Activated naive CD8-positive, alpha-beta T cell treated with anti-CD3 and anti-CD28 coated beads, Interleukin-2, amount 50 U/mL, for 24 hours (primary cell): Measurements from ENCODE around the gene KRTAP12-3.
A peak's percentile ranks its signal among the peaks of the same experiment; 100 is the strongest.
"Not testable (repeated sequence)": the region's sequence is repeated elsewhere in the genome, so short reads cannot be mapped to it uniquely, and the experiment has no call there.

Source experiments
- ATAC-seq: fragments of 150-1000 bp; cut with Tn5 transposase; one replicate; pipeline ENCODE4 v1.10.0; 2021
- DNase-seq: peaks from one replicate; pipeline ENCODE4 v3.0.0; 2021
- H3K27ac Mint-ChIP-seq: one replicate; pipeline ENCODE4 v1.8.0; 2021; ENCODE audit warnings: mild to moderate bottlenecking, mixed read lengths
- H3K27me3 Mint-ChIP-seq: one replicate; pipeline ENCODE4 v1.8.0; 2021; ENCODE audit warnings: mixed read lengths
- H3K36me3 Mint-ChIP-seq: one replicate; pipeline ENCODE4 v1.8.0; 2021; ENCODE audit warnings: low read depth, mixed read lengths
- H3K4me1 Mint-ChIP-seq: one replicate; pipeline ENCODE4 v1.8.0; 2021; ENCODE audit warnings: mixed read lengths
- H3K4me3 Mint-ChIP-seq: one replicate; pipeline ENCODE4 v1.8.0; 2021; ENCODE audit warnings: mild to moderate bottlenecking, moderate library complexity, mixed read lengths
- H3K9me3 Mint-ChIP-seq: one replicate; pipeline ENCODE4 v1.8.0; 2021; ENCODE audit warnings: mixed read lengths

The KRTAP12-3 gene

DNA sequence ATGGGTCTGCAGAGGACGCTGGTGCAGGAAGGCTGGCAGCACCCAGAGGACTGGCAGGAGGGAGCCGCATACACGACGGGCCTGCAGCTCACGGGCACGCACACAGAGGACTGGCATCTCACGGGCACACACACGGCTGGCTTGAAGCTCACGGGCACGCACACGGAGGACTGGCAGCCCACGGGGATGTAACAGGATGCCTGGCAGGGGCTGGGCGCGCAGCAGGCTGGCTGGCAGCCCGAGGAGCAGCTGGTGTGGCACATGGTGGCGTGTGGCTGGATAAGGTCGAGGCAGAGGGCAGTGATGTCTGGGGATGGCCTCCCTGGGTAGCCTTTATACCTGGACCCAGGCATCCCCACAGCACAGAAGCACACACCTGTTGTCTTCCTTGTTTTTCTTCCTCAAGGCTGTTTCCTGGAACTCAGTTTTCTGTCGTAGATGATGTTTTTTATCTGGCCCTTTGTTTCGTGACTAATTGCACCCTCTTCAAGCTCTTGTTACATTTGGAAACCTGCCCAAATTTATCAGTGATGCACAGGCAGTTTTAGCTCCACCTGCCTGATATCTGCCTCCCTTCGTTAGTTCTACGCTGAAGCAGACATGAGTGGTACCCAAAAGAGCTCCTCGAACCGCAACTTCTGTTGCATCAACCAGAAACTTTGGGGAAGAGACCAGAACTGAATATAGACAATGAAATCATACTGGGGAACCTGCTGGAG, 24.3 kb downstream of the KRTAP12-3 start, which contains the start of gene KRTAP12-1:
KRTAP12-1 (minus strand) TSS at position 303 of the 719 bp plus-strand sequence; CDS start at position 263, 40 bp downstream.
- DNase-seq (no peak), ATAC-seq (no peak)
- Mint-ChIP-seq H3K36me3 (no peaks in the 10 kb centered on the region), H3K27me3 (peaks cover 1% of the 10 kb centered on the region), H3K4me3 (no peak within 1 kb of the TSS), H3K9me3 (no peaks in the 10 kb centered on the region), H3K4me1 (peaks cover 8% of the 10 kb centered on the region), H3K27ac (no peak within 1 kb of the TSS)

DNA sequence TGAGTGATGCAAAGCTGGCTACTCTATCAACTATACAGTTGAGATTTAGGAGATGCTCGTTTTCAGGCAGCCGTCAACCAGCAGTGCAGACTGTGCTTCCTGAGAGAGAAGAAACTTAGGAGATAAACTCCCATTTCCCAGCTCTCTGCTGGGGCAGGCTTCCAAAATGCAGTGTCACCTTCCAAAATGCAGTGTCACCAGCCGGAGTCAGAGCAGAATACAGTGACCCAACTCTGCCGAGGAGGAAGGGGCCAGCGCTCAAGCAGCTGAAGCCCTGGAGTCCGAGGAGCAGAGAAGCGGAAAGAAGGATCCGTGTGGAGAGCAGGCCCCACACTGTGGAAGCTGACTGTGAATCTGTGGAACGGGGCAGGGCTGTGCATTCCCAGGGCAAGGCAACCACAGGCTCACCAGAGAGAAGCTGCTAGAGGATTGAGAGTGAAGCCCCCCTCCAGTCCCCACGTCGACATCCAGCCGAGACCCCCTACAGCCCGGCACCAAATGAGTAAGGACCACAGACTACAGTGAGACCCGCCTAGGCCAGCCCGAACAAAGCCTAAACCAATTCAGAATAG, 24.9 kb downstream of the KRTAP12-3 start:
- DNase-seq (no peak), ATAC-seq (no peak)
- peaks cover 8% of the 10 kb centered on the region for H3K4me1 Mint-ChIP-seq
- H3K27me3 Mint-ChIP-seq = peaks cover 1% of the 10 kb centered on the region
- H3K4me3 Mint-ChIP-seq = no peak overlapping the region
- H3K9me3 Mint-ChIP-seq = no peaks in the 10 kb centered on the region
- H3K36me3 Mint-ChIP-seq = no peaks in the 10 kb centered on the region
- H3K27ac Mint-ChIP-seq = no peak overlapping the region

DNA sequence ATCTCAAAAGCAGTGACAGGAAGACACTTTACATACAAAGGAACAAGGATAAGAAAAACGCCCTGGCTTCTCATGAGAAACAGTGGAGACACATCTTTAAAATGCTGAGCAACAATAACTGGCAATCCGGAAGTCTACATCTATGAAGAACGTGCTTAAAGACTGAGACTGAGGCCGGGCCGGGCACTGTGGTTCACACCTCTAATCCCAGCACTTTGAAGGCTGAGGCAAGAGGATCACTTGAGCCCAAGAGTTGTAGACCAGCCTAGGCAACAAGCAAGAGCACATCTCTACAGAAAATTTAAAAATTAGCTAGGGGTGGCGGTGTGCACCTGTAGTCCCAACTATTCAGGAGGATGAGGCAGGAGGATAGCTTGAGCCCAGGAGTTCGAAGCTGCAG, 26.3 kb downstream of the KRTAP12-3 start:
- H3K4me1 Mint-ChIP-seq = peaks cover 8% of the 10 kb centered on the region
- DNase-seq = no peak
- no peaks in the 10 kb centered on the region for H3K36me3 Mint-ChIP-seq
- H3K27me3 Mint-ChIP-seq = peaks cover 1% of the 10 kb centered on the region
- no peak overlapping the region for H3K27ac Mint-ChIP-seq
- no peak for ATAC-seq
- no peak overlapping the region for H3K4me3 Mint-ChIP-seq
- no peaks in the 10 kb centered on the region for H3K9me3 Mint-ChIP-seq

DNA sequence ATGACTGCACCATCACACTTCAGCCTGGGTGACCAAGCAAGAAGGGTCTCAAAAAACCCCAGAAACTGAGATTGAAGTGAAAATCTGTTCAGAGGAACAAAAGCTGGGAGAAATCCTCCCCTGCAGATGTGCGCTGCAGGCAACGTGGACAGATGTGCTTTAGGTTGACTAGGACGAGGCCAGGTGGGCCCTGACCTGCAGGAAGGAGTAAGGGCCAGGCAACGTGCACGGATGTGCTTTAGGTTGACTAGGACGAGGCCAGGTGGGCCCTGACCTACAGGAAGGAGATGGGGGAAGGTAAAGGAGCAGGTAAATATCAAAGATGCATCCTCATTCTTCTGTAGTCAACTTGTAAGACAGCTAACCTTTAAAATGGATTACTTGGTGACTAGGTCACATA, 26.8 kb downstream of the KRTAP12-3 start:
- peaks cover 8% of the 10 kb centered on the region for H3K4me1 Mint-ChIP-seq
- peaks cover 1% of the 10 kb centered on the region for H3K27me3 Mint-ChIP-seq
- H3K4me3 Mint-ChIP-seq = no peak overlapping the region
- no peaks in the 10 kb centered on the region for H3K9me3 Mint-ChIP-seq
- H3K36me3 Mint-ChIP-seq = no peaks in the 10 kb centered on the region
- DNase-seq (no peak), ATAC-seq (no peak)
- H3K27ac Mint-ChIP-seq = no peak overlapping the region

DNA sequence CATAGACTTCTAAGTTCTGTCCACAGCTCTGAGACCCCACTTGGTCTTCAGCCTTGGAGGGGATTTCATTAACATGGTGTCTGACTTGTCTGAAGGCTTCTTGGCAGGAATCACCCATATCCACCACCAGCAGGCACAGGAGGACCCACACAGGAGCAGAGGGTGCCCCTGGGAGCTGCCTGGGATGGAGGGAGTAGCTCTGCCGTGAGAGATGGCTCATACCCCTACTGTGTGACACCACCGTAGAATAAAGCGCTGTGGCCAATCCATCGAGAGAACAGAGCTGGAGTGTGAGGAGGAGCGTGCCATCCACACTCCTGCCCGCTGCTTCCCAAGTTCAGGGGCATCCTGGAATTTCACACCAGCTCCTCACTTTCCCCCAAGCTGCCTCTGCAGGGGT, 27.3 kb downstream of the KRTAP12-3 start:
- not testable (repeated sequence) for H3K36me3 Mint-ChIP-seq, H3K4me3 Mint-ChIP-seq, ATAC-seq, H3K4me1 Mint-ChIP-seq, DNase-seq, H3K27ac Mint-ChIP-seq, H3K9me3 Mint-ChIP-seq, H3K27me3 Mint-ChIP-seq

DNA sequence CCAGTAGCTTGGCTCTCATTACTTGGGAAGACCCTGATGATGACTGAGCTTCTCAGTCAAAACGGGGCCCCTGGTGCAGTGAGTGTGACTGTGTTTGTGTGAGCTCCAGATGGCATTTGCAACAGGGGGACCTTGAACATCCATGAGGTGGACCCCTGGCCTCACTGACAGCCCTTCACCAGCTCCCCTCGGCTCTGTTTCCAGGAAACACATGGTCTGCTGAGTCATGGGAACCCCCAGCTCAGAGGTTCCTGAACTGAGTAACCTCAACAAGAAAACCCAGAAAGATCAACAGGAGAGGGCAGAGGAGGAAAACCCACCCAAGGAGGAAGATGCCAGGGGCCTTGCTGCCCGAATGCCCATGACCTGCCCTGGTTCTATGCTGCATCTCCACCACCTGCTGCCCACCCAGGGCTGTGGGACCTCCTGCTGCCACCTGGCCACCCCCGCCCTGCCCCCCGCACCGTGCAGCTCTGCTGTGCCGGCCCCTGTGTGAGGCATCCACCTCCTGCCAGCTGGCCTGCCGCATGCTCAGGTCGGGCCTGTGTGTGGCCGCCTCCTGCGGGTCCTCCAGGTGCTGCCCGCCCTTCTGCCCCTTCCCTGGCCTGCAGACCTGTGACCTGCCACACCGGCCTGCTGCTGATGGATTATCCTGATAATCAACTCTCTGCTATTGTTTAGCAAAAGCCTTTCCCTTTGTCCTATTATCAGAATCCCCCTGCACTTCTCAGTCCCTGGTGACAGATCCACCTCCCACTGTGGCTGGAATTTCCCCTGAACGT, 28.5 kb downstream of the KRTAP12-3 start:
- Mint-ChIP-seq H3K27ac (no peak overlapping the region), H3K4me3 (no peak overlapping the region), H3K4me1 (peaks cover 9% of the 10 kb centered on the region), H3K36me3 (no peaks in the 10 kb centered on the region), H3K9me3 (no peaks in the 10 kb centered on the region), H3K27me3 (peaks cover 1% of the 10 kb centered on the region)
- DNase-seq = no peak
- ATAC-seq = peak; percentile 65

DNA sequence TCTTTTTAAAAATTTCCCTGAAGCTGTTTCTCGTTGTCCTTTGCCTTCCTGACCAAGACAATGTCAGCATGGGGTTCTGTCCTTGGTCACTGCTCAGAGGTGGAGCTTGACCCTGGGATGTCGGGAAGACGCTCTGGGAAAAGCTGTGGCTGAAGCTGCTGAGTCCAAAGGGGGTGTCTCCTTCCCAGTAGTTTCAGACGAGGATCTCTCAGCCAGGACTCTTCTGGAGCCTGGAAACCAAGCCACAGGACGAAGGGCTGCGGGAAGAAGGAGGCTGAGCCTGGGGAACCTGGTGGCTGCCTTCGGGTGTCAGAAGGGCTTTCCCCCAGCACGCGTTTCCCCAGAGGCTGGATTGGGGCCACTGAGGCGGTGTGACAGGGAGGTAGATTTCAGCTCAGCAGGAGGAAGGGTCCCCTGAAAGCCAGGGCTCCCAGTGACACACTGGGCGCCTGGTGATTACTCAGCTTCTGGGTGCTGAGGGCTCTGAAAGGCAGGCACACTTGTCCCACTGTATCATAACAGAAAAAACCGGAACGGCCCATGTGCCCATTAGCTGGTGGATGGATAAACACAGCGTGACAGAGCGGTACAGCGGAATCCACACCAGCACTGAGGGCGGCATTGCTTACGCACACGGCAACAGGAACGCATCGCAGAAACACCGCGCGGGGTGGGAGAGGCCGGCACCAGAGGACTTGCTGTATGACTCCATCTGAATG, 29.3 kb downstream of the KRTAP12-3 start:
- H3K36me3 Mint-ChIP-seq = no peaks in the 10 kb centered on the region
- peaks cover 1% of the 10 kb centered on the region for H3K27me3 Mint-ChIP-seq
- H3K9me3 Mint-ChIP-seq = no peaks in the 10 kb centered on the region
- no peak for DNase-seq
- H3K27ac Mint-ChIP-seq = no peak overlapping the region
- H3K4me1 Mint-ChIP-seq = peaks cover 17% of the 10 kb centered on the region
- no peak for ATAC-seq
- H3K4me3 Mint-ChIP-seq = no peak overlapping the region

DNA sequence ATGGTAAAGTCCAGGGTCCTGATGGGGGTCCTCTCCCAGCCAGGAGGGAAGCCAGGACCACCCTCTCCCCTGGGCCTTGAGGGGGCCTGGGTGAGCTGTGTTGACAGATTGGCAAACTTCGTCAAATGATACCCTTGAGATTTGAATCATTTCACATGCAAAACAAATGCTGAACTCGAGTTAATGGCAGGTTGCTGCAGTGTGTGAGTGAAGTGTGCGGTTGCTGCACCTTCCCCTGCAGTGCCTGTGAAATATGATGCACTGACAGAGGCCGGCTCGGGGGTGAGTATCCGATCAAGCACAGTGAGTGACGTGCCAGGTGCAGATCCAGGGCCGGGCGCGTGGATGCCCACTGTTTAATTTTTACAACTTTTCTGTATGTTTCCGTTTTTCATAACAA, 29.9 kb downstream of the KRTAP12-3 start:
- Mint-ChIP-seq H3K4me3 (no peak overlapping the region), H3K9me3 (peaks cover 2% of the 10 kb centered on the region), H3K27ac (no peak overlapping the region), H3K36me3 (no peaks in the 10 kb centered on the region), H3K4me1 (peaks cover 17% of the 10 kb centered on the region), H3K27me3 (peaks cover 1% of the 10 kb centered on the region)
- ATAC-seq (no peak), DNase-seq (no peak)

DNA sequence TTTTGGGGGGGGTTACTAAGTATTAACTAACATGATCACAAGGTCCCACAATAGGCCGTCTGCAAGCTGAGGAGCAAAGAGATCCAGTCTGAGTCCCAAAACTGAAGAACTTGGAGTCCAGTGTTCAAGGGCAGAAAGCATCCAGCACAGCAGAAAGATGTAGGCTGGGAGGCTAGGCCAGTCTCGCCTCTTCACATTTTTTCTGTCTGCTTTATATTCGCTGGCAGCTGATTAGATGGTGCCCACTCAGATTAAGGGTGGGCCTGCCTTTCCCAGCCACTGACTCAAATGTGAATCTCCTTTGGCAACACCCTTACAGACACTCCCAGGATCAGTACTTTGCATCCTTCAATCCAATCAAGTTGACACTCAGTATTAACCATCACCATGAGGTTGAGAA, 32.0 kb downstream of the KRTAP12-3 start:
- H3K27ac Mint-ChIP-seq, ATAC-seq, DNase-seq, H3K4me3 Mint-ChIP-seq, H3K27me3 Mint-ChIP-seq, H3K36me3 Mint-ChIP-seq: not testable (repeated sequence)
- peaks cover 20% of the 10 kb centered on the region for H3K4me1 Mint-ChIP-seq
- H3K9me3 Mint-ChIP-seq = peaks cover 11% of the 10 kb centered on the region

DNA sequence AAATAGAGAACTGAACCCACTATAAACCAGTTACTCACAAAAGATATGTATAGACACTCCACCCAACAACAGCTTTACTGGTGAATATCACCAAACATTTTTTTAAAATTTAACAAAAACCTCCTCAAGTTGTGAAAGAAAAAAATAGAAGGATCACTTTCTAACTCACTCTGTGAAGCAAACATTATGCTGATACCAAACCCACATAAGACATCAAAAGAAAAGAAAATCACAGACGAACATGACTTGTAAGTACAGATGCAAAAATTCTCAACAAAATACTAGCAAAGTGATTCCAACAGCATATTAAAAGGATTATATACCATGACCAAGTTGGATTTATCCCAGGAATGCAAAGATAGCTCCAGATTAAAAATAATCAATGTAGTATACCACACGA, 34.0 kb downstream of the KRTAP12-3 start:
- Mint-ChIP-seq H3K27ac (no peak overlapping the region), H3K4me1 (peaks cover 18% of the 10 kb centered on the region), H3K9me3 (peaks cover 11% of the 10 kb centered on the region), H3K27me3 (peaks cover 9% of the 10 kb centered on the region), H3K4me3 (no peak overlapping the region), H3K36me3 (no peaks in the 10 kb centered on the region)
- ATAC-seq (no peak), DNase-seq (no peak)

DNA sequence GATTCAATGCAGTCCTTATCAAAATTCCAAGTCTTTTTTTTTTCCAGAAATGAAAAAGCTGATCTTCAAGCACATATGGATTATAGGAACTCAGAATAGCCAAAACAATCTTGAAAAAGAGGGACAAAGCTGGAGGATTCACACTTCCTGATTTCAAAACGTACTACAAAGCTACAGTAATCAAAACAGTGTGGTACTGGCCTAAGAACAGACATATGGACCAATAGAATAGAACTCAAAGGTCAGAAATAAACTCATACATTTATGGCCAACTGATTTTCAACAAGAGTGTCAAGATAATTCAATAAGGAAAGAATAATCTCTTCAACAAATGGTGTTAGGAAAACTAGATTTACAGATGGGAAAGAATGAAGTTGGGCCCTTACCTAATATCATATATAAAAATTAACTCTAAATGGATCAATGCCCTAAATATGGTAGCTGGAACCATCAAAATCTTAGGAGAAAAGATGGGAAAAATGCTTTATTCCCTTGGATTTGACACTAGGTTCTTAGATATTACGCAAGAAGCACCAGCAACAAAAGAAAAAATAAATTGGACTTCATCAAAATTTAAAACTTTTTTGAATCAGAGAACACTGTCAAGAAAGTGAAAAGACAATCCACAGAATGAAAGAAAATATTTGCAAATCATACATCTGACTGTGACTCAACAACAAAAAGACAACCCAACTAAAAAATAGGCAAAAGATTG, 35.2 kb downstream of the KRTAP12-3 start:
- no peak overlapping the region for H3K4me3 Mint-ChIP-seq
- H3K9me3 Mint-ChIP-seq = peaks cover 11% of the 10 kb centered on the region
- H3K4me1 Mint-ChIP-seq = peaks cover 15% of the 10 kb centered on the region
- H3K36me3 Mint-ChIP-seq = no peaks in the 10 kb centered on the region
- no peak for ATAC-seq
- H3K27me3 Mint-ChIP-seq = peaks cover 19% of the 10 kb centered on the region
- H3K27ac Mint-ChIP-seq = no peak overlapping the region
- DNase-seq = no peak

DNA sequence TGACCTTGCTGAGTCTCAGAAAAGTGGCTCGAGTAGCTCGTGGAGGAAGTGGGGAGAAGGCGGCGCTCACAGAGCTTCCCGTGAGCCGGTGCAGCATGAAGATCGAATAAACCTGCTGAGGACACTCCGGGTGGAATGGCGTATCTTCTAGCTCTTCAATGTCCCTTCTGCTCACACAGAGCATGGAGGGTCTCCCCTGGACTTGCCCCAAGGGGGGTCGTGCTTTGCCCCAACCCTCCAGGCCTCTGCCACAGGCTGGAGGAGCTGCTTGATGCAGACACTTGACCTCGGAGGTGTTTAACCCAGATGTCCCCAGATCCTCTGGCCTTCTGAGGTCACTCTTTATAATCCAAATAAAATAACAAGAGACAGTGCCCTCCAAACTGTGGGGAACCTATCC, 37.0 kb downstream of the KRTAP12-3 start:
- Mint-ChIP-seq H3K9me3 (peaks cover 11% of the 10 kb centered on the region), H3K27ac (no peak overlapping the region), H3K27me3 (peaks cover 35% of the 10 kb centered on the region), H3K4me3 (no peak overlapping the region), H3K4me1 (peaks cover 15% of the 10 kb centered on the region), H3K36me3 (no peaks in the 10 kb centered on the region)
- DNase-seq (no peak), ATAC-seq (no peak)

DNA sequence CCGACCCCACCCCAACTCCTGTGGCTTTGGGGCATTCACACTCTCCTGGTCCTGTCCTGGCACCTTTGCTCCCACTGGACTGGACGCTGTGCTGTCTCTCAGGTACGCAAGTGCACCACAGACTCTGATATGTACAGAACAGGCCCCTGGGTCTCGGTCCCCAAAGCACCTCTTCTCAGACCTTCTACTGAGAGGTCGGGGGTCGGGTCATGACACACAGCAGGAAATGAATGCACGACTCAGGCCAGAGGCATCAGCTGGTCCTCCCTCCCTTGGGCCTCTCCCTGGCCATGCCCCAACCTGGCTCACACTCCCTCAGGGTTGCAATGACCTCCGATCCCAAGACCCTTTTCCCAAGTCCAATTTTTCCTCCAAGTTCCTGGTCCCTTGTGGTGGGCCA, 37.5 kb downstream of the KRTAP12-3 start:
- H3K4me3 Mint-ChIP-seq = no peak overlapping the region
- no peak overlapping the region for H3K27ac Mint-ChIP-seq

DNA sequence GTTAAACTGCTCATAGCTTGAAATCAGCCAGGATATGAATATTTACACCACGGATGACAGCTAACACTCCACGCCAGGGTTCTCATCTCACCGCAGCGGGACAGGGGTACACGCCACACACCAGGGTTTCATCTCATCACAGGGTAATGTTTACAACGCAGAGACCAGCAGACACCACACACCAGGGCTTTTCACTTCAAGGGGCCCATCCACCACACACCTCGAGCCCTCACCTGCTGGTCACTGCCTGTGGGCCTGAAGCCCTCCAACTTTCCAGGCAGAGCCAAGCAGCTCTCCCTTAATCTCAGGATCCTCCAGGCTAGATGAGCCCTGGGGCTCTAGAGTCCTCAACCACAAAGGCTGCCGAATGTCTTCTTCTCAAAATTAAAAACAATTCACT, 37.9 kb downstream of the KRTAP12-3 start:
- no peak overlapping the region for H3K4me3 Mint-ChIP-seq
- no peak overlapping the region for H3K27ac Mint-ChIP-seq
- H3K9me3 Mint-ChIP-seq = peaks cover 11% of the 10 kb centered on the region
- DNase-seq (no peak), ATAC-seq (no peak)
- H3K27me3 Mint-ChIP-seq = peaks cover 38% of the 10 kb centered on the region
- peaks cover 15% of the 10 kb centered on the region for H3K4me1 Mint-ChIP-seq
- no peaks in the 10 kb centered on the region for H3K36me3 Mint-ChIP-seq

More for the DNA sequence above, 37.5 kb downstream of the KRTAP12-3 start:
- ATAC-seq (no peak), DNase-seq (no peak)
- H3K36me3 Mint-ChIP-seq = no peaks in the 10 kb centered on the region
- peaks cover 38% of the 10 kb centered on the region for H3K27me3 Mint-ChIP-seq
- H3K9me3 Mint-ChIP-seq = peaks cover 11% of the 10 kb centered on the region
- H3K4me1 Mint-ChIP-seq = peaks cover 15% of the 10 kb centered on the region
